Thyroid gland (tissue), 4 donors: Measurements from ENCODE around the gene NOS1AP.

Experiments
- CTCF ChIP-seq, 6 experiments: fragments of 200-600 bp in 3 of 6; fragments of 450-650 bp in 3 of 6; sonication (generic) in 3 of 6; IDR thresholded peaks; one replicate each; pipeline ENCODE4 v1.5.1; 2016 to 2019; ENCODE audit warnings: antibody characterized with exemption in 6 of 6, mild to moderate bottlenecking in 2 of 6, inconsistent platforms in 1 of 6, moderate library complexity in 1 of 6
- POLR2A ChIP-seq, 2 donors: fragments of 450-650 bp; IDR thresholded peaks; one replicate each; pipeline ENCODE4 v1.6.1; 2017; ENCODE audit warnings: antibody characterized with exemption in 2 of 2, mild to moderate bottlenecking in 2 of 2, moderate library complexity in 1 of 2

GRCh38 chr1:162217706-162218105, 148.2 kb downstream of the NOS1AP start:
- TF ChIP-seq CTCF (IDR thresholded peaks at IDR 0.05) (no peak), POLR2A (IDR thresholded peaks at IDR 0.05) (no peak)
